AG20443 (cell line): ENCODE results near the gene ANKRD24.
"Not testable (repeated sequence)": the region's sequence is repeated elsewhere in the genome, so short reads cannot be mapped to it uniquely, and the experiment has no call there.

Source experiments
- DNase-seq: peaks from one replicate; pipeline ENCODE4 v3.0.0; 2012; ENCODE audit warnings: low spot score, mixed read lengths

ANKRD24 gene

GRCh38 chr19:4182084-4182810 lies at the start of gene ANKRD24, which contains the start of gene SIRT6:
ANKRD24 (plus strand) TSS chr19:4182689; CDS start chr19:4186426, 3,737 bp downstream.
SIRT6 (minus strand) TSS chr19:4182563; CDS start chr19:4182539, 24 bp downstream.
- DNase-seq: peak; percentile 100

DNA sequence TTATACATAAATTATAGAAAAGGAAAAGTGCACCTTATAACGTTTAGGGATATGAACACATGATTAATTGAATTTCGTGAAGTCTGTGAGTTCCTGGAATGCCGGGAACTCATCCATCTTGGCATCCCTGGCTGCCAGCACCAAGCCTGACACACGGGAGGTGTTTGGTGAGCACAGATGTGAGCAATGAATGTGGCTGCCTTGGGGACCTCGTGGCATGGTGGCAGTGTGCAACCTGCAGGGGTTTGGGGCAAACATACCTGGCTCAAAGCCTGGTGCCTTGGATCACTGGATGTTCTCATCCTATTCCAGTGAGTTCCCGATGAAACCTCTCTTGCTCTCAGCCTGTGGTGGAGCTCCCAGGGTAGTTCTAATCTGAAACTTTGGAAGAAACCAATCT lies 48.1 kb upstream of the ANKRD24 start:
- no peak for DNase-seq

DNA sequence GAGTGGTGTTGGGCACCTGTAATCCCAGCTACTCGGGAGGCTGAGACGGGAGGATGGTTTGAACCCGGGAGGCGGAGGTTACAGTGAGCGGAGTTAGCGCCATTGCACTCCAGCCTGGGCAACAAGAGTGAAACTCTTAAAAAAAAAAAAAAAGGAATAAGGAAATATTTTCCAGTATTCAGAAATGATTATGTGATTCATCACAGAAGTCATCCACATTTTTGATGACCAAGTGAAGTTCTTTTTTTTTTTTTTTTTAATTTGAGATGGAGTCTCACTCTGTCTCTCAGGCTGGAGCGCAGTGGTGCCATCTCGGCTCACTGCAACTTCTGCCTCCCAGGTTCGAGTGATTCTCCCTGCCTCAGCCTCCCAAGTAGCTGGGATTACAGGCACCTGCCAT lies 47.1 kb upstream of the ANKRD24 start:
- not testable (repeated sequence) for DNase-seq

- no peak for DNase-seq
Observed at GRCh38 chr19:4136680-4137088, 45.8 kb upstream of the ANKRD24 start.

GRCh38 chr19:4138445-4138844 lies 44.0 kb upstream of the ANKRD24 start:
- no peak for DNase-seq

DNA sequence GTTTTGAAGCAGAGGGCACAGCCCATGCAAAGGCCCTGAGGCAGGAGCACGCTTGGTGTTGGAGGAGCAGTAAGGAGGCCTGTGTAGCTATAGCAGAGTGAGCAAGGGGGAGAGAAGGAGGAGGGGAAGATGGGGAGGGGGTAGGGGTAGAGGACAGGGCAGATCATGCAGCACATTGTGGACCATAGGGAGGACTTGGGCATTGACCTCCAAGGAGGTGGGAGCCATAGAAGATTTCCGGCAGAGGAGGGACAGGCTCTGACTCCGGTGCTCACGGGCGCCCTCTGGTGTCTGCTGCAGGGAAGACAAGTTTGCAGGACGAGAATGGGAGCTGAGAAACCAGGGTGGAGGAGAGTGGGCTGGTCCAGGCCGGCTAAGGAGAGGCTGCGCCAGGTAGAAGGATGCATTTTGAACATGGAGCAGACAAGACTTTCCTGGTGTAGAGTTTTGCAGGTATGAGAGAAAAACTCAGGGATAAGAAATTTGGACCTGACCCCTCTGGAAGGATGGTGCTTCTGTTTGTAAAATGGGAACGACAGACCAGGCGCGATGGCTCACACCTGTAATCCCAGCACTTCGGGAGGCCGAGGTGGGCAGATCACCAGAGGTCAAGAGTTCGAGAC lies 42.8 kb upstream of the ANKRD24 start:
- DNase-seq: peak; percentile 85

DNA sequence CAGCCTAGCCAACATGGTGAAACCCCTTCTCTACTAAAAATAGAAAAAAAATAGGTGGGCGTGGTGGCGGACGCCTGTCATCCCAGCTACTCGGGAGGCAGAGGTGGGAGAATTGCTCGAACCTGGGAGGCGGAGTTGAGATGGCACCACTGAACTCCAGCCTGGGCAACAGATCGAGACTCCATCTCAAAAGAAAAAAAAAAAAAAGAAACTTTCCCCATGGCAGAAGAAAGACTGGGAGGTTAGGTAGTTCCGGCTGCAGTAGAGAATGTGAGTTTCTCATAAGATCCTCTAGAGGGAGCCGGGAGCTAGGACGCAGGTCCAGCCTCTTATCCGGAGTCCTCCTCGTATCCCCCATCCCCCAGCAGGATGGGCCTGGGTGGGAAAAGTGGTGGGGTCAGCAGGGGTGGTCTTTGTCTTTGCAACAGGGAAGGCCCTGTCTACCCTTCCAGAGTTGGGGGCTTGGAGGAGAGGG lies 42.2 kb upstream of the ANKRD24 start:
- peak; percentile 86 for DNase-seq

- not testable (repeated sequence) for DNase-seq
Observed at GRCh38 chr19:4142916-4143315, 39.6 kb upstream of the ANKRD24 start.

- peak; percentile 74 for DNase-seq
Observed at GRCh38 chr19:4144666-4145249, 37.7 kb upstream of the ANKRD24 start.

GRCh38 chr19:4149518-4150288 lies 32.8 kb upstream of the ANKRD24 start:
- DNase-seq: no peak

DNA sequence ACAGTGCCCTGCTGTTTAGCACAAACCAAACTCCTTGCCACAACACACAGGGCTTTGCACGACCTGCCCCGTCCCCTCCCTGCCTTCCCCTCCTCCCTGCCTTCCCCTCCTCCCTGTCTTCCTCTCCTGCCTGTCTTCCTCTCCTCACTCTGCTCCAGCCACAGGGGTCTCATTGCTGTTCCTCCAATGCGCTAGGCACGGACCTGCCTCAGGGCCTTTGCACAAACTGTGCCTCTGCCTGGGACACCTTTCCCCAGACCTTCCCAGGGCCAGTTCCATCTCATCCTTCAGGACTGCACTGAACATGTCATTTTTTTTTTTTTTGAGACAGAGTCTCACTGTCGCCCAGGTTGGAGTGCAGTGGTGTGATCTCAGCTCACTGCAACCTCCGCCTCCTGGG lies 30.9 kb upstream of the ANKRD24 start:
- no peak for DNase-seq

- DNase-seq: no peak
Observed at GRCh38 chr19:4152241-4152998, 30.1 kb upstream of the ANKRD24 start.

- no peak for DNase-seq
Observed at GRCh38 chr19:4154571-4155312, 27.7 kb upstream of the ANKRD24 start.

GRCh38 chr19:4157164-4157563 lies 25.3 kb upstream of the ANKRD24 start:
- DNase-seq: no peak

- not testable (repeated sequence) for DNase-seq
Observed at GRCh38 chr19:4157971-4158370, 24.5 kb upstream of the ANKRD24 start.

GRCh38 chr19:4161415-4162077 lies 20.9 kb upstream of the ANKRD24 start:
- no peak for DNase-seq

GRCh38 chr19:4164262-4164661 lies 18.2 kb upstream of the ANKRD24 start:
- no peak for DNase-seq

GRCh38 chr19:4171676-4172075 lies 10.8 kb upstream of the ANKRD24 start:
- DNase-seq: no peak

- peak; percentile 78 for DNase-seq
Observed at GRCh38 chr19:4172861-4173473, 9.5 kb upstream of the ANKRD24 start.
